Neural progenitor cell (in vitro differentiated cells): ENCODE results near the gene HERC5.

Source experiments
- EZH2 ChIP-seq: fragments of 200-600 bp; sonication (generic); IDR thresholded peaks from 2 replicates; pipeline ENCODE4 v1.6.1; 2017; ENCODE audit warnings: antibody characterized with exemption, mild to moderate bottlenecking, moderate library complexity
- EZH2phosphoT487 ChIP-seq: fragments of 200-600 bp; sonication (generic); IDR thresholded peaks from 2 replicates; pipeline ENCODE4 v1.6.1; 2017; ENCODE audit warnings: antibody characterized with exemption
- TF ChIP-seq, protein P1 (sequence below): fragments of 200-600 bp; sonication (generic); IDR thresholded peaks from 2 replicates; pipeline ENCODE4 v1.5.1; 2017; ENCODE audit warnings: antibody characterized with exemption, mild to moderate bottlenecking

DNA sequence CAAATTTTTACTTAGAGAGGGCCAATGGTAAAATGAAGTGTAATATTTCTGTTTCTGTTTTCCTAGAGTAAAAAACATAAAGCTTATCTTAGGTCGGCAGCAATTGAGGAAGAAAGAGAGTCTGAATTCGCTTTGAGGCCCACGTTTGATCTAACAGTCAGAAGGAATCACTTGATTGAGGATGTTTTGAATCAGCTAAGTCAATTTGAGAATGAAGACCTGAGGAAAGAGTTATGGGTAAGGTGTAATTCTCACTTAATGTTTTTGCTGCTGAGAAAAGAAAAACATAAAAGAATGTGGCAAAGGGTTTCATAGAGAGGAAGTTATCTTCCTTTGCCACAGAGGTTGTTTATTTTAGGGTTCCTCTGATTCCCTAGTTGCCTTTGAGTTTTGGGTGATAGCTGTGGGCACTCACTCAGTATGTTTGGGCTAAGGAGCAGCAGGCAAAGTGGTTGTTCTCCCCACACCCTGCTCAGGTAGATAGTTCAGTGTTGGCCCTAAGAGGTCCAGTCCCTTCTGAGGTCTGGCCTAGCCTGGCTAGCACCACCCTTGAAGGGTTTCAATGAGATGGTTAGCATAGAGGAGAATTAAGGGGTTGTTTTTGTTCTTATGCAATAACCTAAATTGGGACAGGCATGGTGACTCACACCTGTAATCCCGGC lies 32.3 kb downstream of the HERC5 start:
- TF ChIP-seq, protein P1, sequence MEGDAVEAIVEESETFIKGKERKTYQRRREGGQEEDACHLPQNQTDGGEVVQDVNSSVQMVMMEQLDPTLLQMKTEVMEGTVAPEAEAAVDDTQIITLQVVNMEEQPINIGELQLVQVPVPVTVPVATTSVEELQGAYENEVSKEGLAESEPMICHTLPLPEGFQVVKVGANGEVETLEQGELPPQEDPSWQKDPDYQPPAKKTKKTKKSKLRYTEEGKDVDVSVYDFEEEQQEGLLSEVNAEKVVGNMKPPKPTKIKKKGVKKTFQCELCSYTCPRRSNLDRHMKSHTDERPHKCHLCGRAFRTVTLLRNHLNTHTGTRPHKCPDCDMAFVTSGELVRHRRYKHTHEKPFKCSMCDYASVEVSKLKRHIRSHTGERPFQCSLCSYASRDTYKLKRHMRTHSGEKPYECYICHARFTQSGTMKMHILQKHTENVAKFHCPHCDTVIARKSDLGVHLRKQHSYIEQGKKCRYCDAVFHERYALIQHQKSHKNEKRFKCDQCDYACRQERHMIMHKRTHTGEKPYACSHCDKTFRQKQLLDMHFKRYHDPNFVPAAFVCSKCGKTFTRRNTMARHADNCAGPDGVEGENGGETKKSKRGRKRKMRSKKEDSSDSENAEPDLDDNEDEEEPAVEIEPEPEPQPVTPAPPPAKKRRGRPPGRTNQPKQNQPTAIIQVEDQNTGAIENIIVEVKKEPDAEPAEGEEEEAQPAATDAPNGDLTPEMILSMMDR, result no peak
- TF ChIP-seq EZH2phosphoT487, result no peak
- TF ChIP-seq EZH2, result no peak
